NOMO-1 treated with dmso at 0.1 percent for 144 hours (cell line): ENCODE results near the gene ZNF385B.
"Not testable (repeated sequence)": the region's sequence is repeated elsewhere in the genome, so short reads cannot be mapped to it uniquely, and the experiment has no call there.

Experiments
- DNase-seq: peaks from one replicate; lab custom pipeline; 2025; ENCODE audit not compliant: unreplicated experiment; lab: John Stamatoyannopoulos, UW

The ZNF385B gene

GRCh38 chr2:179636100-179636980 lies 225.1 kb downstream of the ZNF385B start:
- no peak for DNase-seq

DNA sequence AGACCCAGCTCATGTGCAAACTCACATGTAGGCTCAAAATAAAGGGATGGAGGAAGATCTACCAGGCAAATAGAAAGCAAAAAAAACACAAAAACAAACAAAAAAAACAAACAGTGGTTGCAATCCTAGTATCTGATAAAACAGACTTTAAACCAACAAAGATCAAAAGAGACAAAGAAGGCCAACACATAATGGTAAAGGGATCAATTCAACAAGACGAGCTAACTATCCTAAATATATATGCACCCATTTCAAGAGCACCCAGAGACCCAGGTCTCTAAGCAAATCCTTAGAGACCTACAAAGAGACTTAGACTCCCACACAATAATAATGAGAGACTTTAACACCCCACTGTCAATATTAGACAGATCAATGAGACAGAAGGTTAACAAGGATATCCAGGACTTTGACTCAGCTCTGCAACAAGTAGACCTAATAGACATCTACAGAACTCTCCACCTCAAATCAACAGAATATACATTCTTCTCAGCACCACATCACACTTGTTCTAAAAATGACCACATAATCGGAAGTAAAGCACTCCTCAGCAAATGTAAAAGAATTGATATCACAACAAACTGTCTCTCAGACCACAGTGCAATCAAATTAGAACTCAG lies 229.5 kb downstream of the ZNF385B start:
- not testable (repeated sequence) for DNase-seq

- not testable (repeated sequence) for DNase-seq
Observed at GRCh38 chr2:179629776-179630175, 231.6 kb downstream of the ZNF385B start.

GRCh38 chr2:179626261-179626660 lies 235.2 kb downstream of the ZNF385B start:
- no peak for DNase-seq

GRCh38 chr2:179622635-179623300 lies 238.6 kb downstream of the ZNF385B start:
- DNase-seq = no peak

DNA sequence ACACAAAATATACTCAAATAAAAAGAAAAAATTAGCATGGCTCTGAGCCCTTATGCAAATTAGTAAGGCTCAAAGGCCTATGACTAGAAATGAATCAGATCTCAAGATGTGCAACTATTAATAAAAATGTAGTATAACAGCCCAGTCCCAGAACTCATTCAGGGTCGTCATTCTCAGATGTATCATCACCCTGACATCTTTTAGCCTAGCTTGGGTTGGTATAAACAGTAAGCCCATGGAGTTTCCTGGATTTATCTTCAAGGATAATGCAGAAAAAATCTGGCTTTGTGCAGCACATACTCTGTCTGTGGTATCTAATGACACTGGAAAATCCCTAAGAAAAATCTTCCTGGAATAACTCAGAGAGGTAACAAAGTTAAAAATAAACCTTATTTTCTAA lies 239.3 kb downstream of the ZNF385B start:
- DNase-seq = no peak

DNA sequence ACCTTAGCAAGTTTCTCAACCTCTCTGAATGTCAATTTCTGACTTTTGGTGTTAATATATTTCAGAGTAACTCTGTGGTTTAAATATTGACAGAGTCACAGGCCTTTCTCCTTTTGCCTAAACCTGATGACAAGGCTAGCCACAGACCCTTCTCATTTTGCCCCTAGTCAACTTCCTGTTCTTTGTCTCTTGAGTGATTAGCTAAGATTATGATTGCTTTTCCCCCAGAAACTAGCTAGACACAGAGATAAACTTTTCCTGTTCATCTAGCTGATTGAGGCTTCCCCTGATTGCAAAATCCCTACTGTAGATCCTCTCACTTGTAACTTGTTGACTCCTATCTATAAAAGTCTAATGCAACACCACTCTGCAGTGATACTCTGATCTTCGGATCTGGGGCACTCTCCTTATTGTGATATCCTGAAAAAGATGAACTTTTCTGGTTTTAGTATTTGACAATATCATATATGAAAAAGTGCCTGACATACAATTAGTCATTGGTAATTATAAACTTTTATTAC lies 241.4 kb downstream of the ZNF385B start:
- no peak for DNase-seq

DNA sequence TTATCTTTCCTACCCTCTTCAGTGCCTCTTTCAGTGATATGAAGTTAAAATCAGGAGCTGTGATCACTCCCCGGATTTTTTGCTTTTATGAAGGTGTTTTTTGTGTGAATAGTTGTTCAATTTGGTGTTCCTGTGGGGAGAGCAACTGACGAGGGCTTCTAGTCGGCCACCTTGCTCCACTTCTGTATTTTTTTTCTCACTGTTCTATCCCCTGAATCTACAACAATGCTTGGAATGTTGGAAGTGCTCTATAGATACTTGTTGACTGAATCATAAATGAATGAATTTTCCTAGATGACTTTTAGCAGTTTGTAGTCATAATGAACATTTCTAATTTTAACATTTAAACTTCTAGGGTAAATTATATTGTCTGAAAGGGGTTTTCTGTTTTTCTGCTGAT lies 247.3 kb downstream of the ZNF385B start:
- DNase-seq = no peak

DNA sequence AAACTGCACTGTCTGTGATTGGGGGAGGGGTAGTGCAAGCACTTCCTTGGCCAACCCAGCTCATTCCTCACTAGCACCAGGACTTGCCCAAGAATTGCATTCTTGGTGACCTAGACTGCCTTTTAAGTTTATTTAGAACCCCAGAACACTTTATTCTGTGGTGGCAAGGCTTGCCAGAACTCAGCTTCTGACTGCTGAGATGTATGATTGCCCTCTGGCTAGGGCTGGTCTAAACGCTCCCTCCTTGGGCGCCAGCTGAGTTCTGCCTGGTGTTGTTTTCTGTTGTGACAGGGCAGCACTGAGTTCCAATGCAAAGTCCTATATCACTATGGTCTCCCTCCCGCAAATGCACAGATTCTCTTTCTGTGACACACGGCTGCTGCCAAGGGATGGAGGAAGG lies 247.7 kb downstream of the ZNF385B start:
- no peak for DNase-seq

GRCh38 chr2:179613299-179613651 lies 248.1 kb downstream of the ZNF385B start:
- no peak for DNase-seq

DNA sequence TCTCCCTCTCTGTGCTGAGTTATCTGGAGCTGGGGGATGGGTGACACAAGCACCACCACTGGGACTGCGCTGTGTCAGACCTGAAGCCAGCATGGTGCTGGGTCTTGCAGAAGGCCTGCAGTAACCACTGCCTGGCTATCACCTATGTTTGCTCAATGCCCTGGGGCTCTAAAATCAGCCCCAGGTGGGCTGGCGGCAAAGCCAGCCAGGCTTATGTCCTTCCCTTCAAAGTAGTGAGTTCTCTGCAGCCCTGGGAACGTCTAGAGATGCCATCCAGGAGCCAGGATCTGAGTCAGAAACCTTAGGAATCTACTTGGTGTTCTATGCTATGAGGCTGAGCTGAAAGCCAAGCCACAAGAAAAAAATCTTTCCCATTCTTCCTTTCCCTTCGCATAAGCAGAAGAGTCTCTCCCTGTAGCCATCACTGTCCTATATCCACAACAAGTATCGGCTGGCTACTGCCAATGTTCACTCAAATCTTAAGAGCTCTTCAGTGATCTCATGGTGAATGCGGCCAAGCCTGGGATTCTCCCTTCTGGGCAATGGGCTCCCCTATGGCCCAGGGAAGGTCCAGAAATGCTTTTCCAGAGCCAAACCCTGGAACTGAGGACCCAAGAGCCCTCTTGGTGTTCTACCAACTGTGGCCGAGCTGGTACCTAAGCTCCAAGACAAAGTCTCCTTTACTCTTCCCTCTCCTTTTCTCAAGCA lies 248.7 kb downstream of the ZNF385B start:
- DNase-seq = no peak

DNA sequence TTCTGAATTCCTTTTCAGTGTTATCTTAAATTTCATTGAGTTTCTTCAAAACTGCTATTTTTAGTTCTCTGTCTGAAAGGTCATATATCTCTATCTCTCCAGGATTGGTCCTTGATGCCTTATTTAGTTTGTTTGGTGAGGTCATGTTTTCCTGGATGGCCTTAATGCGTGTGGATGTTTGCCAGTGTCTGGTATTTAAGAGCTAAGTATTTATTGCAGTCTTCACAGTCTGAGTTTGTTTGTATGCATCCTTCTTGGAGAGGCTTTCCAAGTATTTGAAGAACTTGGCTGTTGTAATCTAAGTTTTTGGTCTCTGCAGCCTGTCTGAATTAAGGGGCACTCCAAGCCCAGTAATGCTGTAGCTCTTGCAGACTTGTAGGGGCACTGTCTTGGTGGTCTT lies 249.3 kb downstream of the ZNF385B start:
- DNase-seq = no peak

GRCh38 chr2:179606141-179606540 lies 255.3 kb downstream of the ZNF385B start:
- no peak for DNase-seq

GRCh38 chr2:179605341-179605740 lies 256.1 kb downstream of the ZNF385B start:
- no peak for DNase-seq

DNA sequence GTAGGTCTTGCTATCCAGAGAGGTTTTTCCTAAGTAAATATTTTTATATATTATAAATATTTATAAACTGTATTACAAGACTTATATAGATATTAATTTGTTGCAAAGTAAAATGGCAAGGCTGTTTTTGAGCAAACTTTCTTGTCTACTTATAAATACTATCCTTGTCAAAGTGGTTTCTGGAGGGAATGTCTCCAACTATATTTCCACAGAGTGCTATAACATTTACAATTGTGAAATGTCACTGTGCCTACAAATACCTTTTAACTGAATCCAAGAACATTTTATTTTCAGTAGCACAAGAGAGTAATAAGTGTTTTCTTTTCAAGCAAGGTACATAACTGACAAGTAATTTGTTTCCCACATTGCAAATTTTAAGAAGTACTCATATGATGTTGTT lies 256.8 kb downstream of the ZNF385B start:
- no peak for DNase-seq

GRCh38 chr2:179602452-179602851 lies 259.0 kb downstream of the ZNF385B start:
- DNase-seq = no peak

GRCh38 chr2:179596018-179596417 lies 265.4 kb downstream of the ZNF385B start:
- DNase-seq = no peak

DNA sequence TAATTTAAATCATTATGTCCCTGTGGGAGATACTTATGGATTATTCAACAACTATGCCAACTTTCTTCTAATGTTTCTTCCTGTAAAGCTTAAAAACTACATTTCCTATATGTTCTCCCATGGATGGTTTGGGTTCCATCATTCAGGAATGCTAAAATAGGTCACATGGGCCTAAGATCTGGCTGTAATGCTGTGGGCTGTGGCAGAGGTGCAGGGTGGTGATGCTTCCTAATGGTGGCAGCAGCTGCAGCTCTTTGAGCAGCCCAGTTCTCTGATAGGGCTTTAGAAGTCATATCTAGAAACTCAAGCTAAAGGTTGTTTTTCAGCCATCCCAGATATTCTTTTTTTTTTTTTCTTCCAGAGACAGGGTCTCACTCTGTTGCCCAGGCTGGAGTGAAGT lies 266.1 kb downstream of the ZNF385B start:
- no peak for DNase-seq

DNA sequence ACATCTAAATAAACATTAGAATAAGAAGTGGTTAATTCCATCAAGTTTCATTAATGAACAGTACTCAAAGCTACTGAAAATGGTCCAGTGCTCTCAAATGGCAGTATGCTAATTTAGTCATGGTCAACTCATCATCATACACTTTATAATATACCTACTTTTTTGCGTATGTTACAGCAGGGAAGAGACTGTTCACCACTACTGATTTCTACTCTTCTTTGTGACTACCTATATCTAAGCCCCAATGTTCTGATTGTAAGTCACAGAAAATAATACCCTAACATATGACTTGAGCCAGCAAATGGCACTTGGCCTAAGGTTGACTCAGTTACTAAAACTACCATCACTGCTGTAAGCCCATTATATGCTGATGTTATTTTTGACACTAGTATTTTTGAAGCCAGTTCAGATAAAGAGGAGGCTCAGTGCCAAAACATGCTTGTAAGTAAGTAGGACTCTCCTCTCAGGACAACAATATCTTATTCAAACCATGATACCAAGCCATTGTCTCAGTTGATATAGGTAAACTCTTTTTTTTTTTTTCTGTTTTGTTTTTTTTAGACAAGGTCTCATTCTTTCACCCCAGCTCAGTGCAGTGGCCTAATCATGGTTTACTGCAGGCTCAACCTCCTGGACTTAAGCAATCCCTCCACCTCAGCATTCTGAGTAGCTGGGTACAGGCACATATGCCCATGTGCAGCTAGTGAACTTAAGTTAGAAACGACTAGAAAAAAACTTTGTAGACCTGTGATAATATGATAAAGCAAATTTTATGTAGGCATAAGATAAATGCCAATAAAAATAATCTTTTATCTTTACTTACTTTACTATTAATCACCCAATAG lies 266.9 kb downstream of the ZNF385B start:
- no peak for DNase-seq

DNA sequence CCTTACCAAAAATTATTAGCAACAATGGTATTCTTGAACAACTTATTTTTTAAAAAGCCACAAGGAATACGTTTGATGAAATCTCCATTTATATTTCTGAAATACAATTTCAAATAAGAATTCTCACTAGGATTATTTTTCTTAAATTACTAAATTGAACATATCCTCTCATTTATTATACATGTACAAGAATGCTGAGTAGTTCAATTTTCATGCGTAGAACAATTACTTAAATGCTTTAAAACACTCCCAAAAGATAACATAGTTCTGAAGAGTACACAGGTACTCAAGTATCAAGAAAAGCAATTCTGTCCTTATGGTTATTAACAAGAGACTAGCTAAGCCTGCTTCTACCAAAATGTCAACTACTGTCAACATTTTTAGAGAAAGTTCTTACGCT lies 268.1 kb downstream of the ZNF385B start:
- no peak for DNase-seq
